Mucosa of stomach (tissue), 1 donor: ENCODE measurements around the gene PRR30.

Source experiments
- H3K27me3 ChIP-seq: one replicate; pipeline ENCODE4 v1.7.0; 2013; ENCODE audit warnings: mild to moderate bottlenecking, low read length; ENCODE audit not compliant: control insufficient read depth, insufficient read depth
- H3K36me3 ChIP-seq: one replicate; pipeline ENCODE4 v1.7.0; 2013; ENCODE audit warnings: low read length; ENCODE audit not compliant: control insufficient read depth, insufficient read depth
- H3K4me1 ChIP-seq: one replicate; pipeline ENCODE4 v1.7.0; 2013; ENCODE audit warnings: mild to moderate bottlenecking, low read length; ENCODE audit not compliant: control insufficient read depth, insufficient read depth
- H3K4me3 ChIP-seq: one replicate; pipeline ENCODE4 v1.7.0; 2013; ENCODE audit warnings: low read length
- H3K9ac ChIP-seq: one replicate; pipeline ENCODE4 v1.7.0; 2013; ENCODE audit warnings: mild to moderate bottlenecking, low read length, moderate library complexity
- H3K9me3 ChIP-seq: one replicate; pipeline ENCODE4 v1.7.0; 2013; ENCODE audit warnings: mild to moderate bottlenecking, low read length, moderate library complexity; ENCODE audit not compliant: control insufficient read depth
- donor health status: Pancreatic carcinoma.

The PRR30 gene

GRCh38 chr2:27133905-27134780 is 5.1 kb downstream of the PRR30 start, which contains the start of gene PREB:
TSS of gene PREB (minus strand) at chr2:27134636. CDS start at chr2:27134421, 215 bp downstream.
- Histone ChIP-seq H3K9me3 (no peaks in the 10 kb centered on the region), H3K4me3 (peak within 1 kb of the TSS; percentile 84), H3K27me3 (no peaks in the 10 kb centered on the region), H3K36me3 (peaks cover 12% of the 10 kb centered on the region), H3K9ac (peak within 1 kb of the TSS; percentile 88), H3K4me1 (peaks cover 14% of the 10 kb centered on the region)

GRCh38 chr2:27133195-27133875 is 5.9 kb downstream of the PRR30 start:
- H3K27me3 ChIP-seq = no peaks in the 10 kb centered on the region
- H3K9me3 ChIP-seq = no peaks in the 10 kb centered on the region
- H3K9ac ChIP-seq = peak overlapping the region; percentile 88
- peaks cover 12% of the 10 kb centered on the region for H3K36me3 ChIP-seq
- peaks cover 14% of the 10 kb centered on the region for H3K4me1 ChIP-seq
- H3K4me3 ChIP-seq = peak overlapping the region; percentile 84

DNA sequence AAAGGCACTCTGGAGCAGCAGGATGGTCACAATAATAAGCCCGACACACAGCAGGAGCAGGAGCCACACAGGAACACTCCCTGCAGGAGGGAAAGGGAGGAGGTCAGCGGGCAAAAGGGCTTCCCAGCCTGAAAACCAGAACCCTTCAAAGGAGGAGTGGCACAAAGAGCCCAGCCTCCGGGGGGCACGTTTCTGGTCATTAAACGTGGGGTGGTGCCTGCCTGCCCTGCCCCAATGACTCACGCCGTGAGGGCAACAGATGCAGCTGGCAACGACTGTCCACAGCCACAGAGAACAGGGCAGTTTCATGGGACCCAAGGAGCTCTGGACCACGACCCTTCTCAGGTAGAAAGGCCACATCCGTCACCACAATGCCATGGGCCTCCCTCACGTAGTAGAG is 7.8 kb downstream of the PRR30 start:
- no peaks in the 10 kb centered on the region for H3K9me3 ChIP-seq
- H3K36me3 ChIP-seq = peaks cover 12% of the 10 kb centered on the region
- H3K27me3 ChIP-seq = no peaks in the 10 kb centered on the region
- peak overlapping the region; percentile 6 for H3K9ac ChIP-seq
- H3K4me1 ChIP-seq = peaks cover 14% of the 10 kb centered on the region
- no peak overlapping the region for H3K4me3 ChIP-seq

- Histone ChIP-seq H3K4me3 (no peak overlapping the region), H3K9me3 (no peaks in the 10 kb centered on the region), H3K4me1 (peaks cover 14% of the 10 kb centered on the region), H3K36me3 (peaks cover 12% of the 10 kb centered on the region), H3K9ac (no peak overlapping the region), H3K27me3 (no peaks in the 10 kb centered on the region)
These were observed 8.8 kb downstream of the PRR30 start for GRCh38 chr2:27130396-27130795.

GRCh38 chr2:27128668-27129571 is 10.3 kb downstream of the PRR30 start:
- Histone ChIP-seq H3K4me3 (no peak overlapping the region), H3K9ac (no peak overlapping the region), H3K27me3 (no peaks in the 10 kb centered on the region), H3K9me3 (no peaks in the 10 kb centered on the region), H3K4me1 (peaks cover 18% of the 10 kb centered on the region), H3K36me3 (peaks cover 12% of the 10 kb centered on the region)

- H3K27me3 ChIP-seq = no peaks in the 10 kb centered on the region
- no peak overlapping the region for H3K4me3 ChIP-seq
- no peaks in the 10 kb centered on the region for H3K9me3 ChIP-seq
- peaks cover 14% of the 10 kb centered on the region for H3K4me1 ChIP-seq
- H3K36me3 ChIP-seq = peaks cover 12% of the 10 kb centered on the region
- H3K9ac ChIP-seq = no peak overlapping the region
These were observed 11.1 kb downstream of the PRR30 start for GRCh38 chr2:27127883-27128667.

GRCh38 chr2:27126252-27126710 is 12.9 kb downstream of the PRR30 start:
- no peaks in the 10 kb centered on the region for H3K9me3 ChIP-seq
- H3K27me3 ChIP-seq = peaks cover 3% of the 10 kb centered on the region
- H3K4me1 ChIP-seq = peaks cover 6% of the 10 kb centered on the region
- H3K36me3 ChIP-seq = peaks cover 6% of the 10 kb centered on the region
- no peak overlapping the region for H3K4me3 ChIP-seq
- H3K9ac ChIP-seq = no peak overlapping the region

- Histone ChIP-seq H3K4me3 (no peak overlapping the region), H3K9ac (no peak overlapping the region), H3K4me1 (peaks cover 6% of the 10 kb centered on the region), H3K9me3 (no peaks in the 10 kb centered on the region), H3K27me3 (peaks cover 7% of the 10 kb centered on the region), H3K36me3 (no peaks in the 10 kb centered on the region)
These were observed 14.1 kb downstream of the PRR30 start for GRCh38 chr2:27125104-27125503.

- Histone ChIP-seq H3K36me3 (no peaks in the 10 kb centered on the region), H3K4me1 (peaks cover 9% of the 10 kb centered on the region), H3K9me3 (no peaks in the 10 kb centered on the region), H3K9ac (peak within 1 kb of the TSS; percentile 44), H3K27me3 (peaks cover 15% of the 10 kb centered on the region), H3K4me3 (no peak within 1 kb of the TSS)
These were observed 15.7 kb downstream of the PRR30 start, which contains the start of gene ABHD1 for GRCh38 chr2:27123302-27124150. TSS of gene ABHD1 (plus strand) at chr2:27123815. CDS start at chr2:27123949, 134 bp downstream.

GRCh38 chr2:27122791-27123190 is 16.4 kb downstream of the PRR30 start:
- Histone ChIP-seq H3K36me3 (no peaks in the 10 kb centered on the region), H3K9me3 (no peaks in the 10 kb centered on the region), H3K9ac (no peak overlapping the region), H3K4me3 (no peak overlapping the region), H3K27me3 (peaks cover 19% of the 10 kb centered on the region), H3K4me1 (peaks cover 15% of the 10 kb centered on the region)
